Gastrocnemius medialis (tissue), 4 donors: Measurements from ENCODE around the gene E2F3.

Experiments used
- CTCF ChIP-seq, 5 experiments: fragments of 450-650 bp in 3 of 5; fragments of 200-600 bp in 2 of 5; sonication (generic) in 2 of 5; IDR thresholded peaks in 4 of 5; conservative IDR thresholded peaks in 1 of 5; 1 replicate in 4 of 5; 2 replicates in 1 of 5; pipeline ENCODE4 v1.5.1; 2016 to 2019; ENCODE audit warnings: antibody characterized with exemption in 5 of 5, mild to moderate bottlenecking in 3 of 5, moderate library complexity in 3 of 5
- POLR2A ChIP-seq, 2 donors: fragments of 450-650 bp; IDR thresholded peaks; one replicate each; pipeline ENCODE4 v1.6.1; 2017; ENCODE audit warnings: antibody characterized with exemption in 2 of 2, mild to moderate bottlenecking in 2 of 2, moderate library complexity in 2 of 2

- TF ChIP-seq POLR2A (IDR thresholded peaks at IDR 0.05) (no peak), CTCF (IDR thresholded peaks at IDR 0.05 in 4 of 5, conservative IDR thresholded peaks at IDR 0.05 in 1 of 5) (no peak)
Measured at GRCh38 chr6:20360471-20361119, 41.1 kb upstream of the E2F3 start.
